Medulla oblongata (tissue), 1 donor: ENCODE data around the gene TBC1D20.
A peak's percentile ranks its signal among the peaks of the same experiment; 100 is the strongest.

Source experiments
- DNase-seq: peaks from one replicate; pipeline ENCODE4 v3.0.0-alpha.2; 2015; ENCODE audit errors: extremely low spot score

The TBC1D20 gene

DNA sequence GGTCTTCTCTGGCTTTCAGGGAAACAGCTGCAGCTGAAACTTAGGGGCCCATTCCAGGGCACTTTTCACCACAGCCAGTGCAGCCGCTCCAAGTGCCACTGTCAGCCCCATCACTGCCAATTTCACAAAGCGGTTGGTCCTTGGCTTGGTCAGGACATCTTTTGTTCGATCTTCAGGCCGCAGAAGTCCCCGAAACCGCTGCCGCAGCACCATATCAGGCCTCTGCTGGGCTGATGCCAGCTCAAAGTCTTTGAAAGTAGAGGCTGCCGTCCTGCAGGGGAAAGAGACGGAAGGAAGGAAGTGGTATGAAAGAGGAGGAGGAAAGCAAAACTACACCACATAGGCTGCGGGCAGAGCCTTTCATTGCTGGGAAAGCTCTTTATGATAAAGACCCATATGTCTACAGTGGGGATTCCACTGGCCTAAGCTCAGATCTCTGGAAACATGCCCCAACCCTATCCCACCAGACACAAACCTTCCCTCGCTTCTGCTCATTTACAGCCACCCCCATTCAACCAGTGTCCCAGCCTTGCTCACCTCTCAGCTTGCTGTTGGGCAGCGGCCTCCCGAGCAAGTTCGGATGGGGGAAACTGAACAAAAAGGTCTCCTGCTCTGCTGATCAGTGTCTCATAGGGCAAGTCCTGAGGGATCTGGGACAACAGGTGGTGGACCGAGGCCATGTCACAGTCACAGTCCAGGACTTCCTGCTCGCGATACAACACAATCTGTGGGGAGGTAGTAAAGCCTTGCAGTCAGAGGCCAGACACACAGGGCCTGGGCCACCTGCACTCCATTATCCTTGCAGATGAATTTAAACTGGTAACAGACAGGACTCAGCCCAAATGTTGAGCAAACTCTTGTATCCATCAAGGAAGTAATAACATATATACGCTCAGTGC is 23.5 kb downstream of the TBC1D20 start:
- peak; percentile 25 for DNase-seq

DNA sequence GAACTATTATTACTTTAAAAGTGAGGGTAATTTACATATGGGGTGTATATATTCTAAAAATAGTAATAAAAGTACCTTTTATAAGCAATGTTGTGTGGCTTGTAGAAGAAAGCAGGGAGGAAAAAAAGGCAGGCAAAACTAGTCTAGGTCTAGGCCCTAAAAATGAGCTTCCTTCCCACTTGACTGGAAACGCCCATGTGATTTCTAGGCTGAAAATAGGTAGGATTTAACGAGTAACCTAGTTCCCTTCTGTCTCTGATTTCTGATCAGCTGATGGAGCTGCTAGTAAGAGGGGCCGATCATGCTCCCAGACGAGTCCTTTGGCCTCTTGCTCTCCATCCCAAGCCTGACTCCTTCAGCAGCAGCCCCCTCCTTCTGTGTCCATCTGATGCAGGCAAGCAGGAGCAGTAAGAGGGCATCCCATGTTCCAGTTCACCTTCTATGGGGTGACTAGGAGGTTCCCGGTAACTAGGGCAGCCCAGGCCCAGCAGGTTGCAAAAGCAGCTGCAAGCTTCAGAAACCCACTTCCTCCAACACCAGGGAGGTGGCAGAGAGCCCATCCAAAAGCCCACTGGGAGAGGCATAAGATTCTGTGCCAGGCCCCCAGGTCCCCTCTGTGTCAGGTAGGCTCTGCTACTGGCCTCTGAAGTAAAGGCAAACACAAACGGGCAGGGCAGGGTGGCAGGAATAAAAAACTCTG is 24.4 kb downstream of the TBC1D20 start:
- no peak for DNase-seq

DNA sequence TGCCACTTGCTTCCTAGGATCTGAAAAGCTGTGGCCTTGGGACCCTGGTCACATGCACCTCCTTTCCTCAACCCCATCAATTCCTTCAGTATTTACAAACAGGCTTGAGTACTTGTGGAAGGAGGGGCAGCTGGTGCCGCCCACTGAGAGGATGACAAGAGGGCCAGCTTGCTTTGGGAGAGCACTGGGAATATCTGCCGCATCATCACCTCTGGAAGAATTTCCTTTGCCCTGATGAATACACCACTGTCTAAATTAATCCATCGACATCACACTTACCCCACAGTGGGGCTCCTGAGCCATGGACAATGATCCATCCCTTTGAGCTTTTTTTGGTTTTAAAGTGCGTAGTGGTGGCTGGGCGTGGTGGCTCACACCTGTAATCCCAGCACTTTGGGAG is 25.9 kb downstream of the TBC1D20 start:
- no peak for DNase-seq

- no peak for DNase-seq
Measured at GRCh38 chr20:435558-435957, 26.8 kb downstream of the TBC1D20 start.

DNA sequence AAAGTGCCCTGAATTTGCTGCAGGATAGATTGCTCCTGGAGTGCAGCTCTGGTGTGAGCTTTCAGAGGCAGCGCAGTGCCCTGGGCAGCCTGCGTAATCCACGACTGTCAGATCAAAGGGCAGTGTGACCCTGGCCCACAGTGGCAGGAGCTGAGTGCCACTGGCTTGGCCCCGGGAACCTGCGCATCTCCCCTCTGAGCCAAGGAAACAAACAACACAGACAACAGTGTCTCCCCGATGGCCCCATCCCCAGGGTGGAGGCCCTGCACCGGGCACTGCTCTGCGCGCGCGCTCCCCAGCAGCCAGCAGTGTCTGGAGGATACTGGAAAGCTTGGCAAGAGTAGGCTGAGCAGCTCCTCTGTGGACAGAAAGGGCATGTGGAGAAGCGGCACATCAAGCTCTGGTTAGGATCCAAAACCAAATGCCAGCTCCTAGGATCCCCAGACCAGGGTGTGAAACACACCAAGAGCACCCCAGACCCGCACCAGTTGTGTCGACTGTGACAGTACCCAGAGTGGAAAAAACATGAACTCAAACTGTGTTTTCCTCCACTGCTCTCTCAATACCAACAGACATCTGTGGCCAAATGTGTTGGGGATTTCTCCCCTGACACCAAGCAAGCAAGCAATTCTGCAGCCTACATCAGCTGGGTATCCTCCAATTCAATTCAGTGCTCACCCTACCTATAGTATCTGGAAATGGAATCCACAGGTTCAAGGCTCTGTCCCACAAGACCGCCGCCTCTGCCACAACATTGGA is 27.5 kb downstream of the TBC1D20 start:
- no peak for DNase-seq

- no peak for DNase-seq
Measured at GRCh38 chr20:434221-434620, 28.1 kb downstream of the TBC1D20 start.

GRCh38 chr20:433300-433975 is 28.9 kb downstream of the TBC1D20 start:
- DNase-seq: no peak

GRCh38 chr20:432677-433299 is 29.5 kb downstream of the TBC1D20 start:
- DNase-seq: no peak

DNA sequence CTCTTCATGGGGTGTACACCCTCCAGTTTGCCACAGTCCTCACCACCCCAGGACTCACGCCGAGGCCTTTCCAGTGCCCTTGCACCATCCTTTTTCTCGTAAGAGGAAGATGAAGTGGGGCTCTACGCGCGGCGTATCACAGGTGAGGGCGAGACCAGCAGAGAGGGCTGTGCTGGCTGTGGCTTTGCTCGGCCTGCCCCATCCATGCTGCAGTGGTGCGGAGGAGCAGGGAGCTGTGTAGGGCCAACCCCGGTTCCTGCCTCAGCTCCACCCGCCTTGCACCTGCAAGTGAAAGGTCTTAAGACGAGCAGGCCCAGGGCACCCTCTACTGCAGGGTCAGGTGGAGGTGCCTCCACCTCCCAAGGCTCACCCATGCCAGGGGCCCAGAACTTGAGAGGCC is 30.1 kb downstream of the TBC1D20 start:
- DNase-seq: no peak

- DNase-seq: peak; percentile 89
Measured at GRCh38 chr20:431012-431904, 31.1 kb downstream of the TBC1D20 start.

DNA sequence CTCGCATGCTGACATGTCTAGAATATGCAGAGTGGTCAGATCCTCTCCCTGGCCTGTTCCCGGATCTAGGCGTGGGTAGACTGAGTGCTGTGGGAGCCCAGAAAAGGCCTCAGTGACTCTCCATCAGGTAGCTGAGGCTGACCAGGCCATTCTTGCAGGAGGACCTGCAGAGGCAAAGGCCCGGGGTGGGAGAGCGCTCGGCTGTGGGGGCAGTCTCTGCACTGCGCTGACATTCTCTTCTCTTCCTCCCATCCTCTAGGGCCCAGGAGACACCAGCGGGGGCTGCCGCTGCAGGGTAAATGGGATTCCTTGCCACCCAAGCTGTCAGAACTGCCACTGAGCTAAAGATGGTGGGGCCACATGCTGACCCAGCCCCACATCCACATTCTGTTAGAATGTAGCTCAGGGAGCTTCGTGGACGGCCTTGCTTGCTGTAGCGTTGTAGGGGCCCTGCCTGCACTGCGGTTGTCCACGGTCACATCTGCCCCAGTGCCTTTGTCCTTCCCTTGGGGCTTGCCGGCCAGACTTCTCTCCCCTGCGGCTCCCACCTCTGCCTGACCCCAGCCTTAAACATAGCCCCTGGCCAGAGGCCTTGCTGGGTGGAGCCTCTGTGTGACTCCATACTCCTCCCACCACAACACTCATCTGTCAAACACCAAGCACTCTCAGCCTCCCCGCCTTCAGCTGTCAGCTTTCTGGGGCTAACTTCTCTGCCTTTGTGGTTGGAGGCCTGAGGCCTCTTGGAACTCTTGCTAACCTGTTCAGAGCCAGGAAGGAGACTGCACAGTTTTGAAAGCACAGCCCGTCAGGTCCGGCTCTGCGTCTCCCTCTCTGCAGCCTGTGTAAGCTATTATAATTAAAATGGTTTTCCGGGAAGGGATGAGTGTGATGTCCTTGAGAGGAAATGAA is 32.0 kb downstream of the TBC1D20 start:
- DNase-seq: no peak

- no peak for DNase-seq
Measured at GRCh38 chr20:428658-429200, 33.6 kb downstream of the TBC1D20 start.

DNA sequence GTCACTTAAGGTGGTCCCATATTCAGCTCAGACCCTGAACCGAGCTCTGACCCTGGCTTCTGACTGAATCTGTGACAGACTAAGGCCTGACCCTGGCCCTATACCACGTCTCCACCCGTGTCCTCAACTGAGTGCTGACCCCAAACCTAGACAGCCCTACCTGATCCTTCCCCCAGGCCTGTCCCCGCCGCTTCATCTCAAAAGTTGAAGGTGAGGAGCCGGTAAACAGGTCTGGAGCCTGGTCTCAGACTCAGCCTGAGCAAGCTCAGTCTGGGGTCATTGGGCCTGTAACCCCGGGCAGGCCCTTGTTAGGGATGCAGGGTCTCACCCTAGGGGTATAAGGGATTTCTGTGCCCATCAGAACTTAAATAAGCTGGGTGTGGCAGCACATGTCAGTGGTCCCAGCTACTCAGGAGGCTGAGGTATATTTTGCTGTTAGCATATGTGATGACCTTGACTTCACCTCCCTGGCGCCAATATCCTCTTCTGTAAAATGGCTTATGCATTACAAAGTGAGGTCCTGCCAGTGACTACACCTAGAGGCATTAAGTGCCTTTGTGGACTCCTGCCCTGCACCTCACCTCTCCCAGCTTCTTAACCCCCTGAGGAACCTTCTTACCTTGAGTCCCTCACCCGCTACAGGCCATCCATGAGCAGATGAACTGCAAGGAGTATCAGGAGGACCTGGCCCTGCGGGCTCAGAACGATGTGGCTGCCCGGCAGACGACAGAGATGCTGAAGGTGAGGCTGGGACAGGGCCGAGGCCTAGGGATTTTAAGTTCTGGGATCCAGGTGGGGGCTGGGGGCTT is 34.3 kb downstream of the TBC1D20 start:
- DNase-seq: no peak

- DNase-seq: no peak
Measured at GRCh38 chr20:427401-427800, 34.9 kb downstream of the TBC1D20 start.

- no peak for DNase-seq
Measured at GRCh38 chr20:426566-426965, 35.8 kb downstream of the TBC1D20 start.

GRCh38 chr20:421685-422250 is 40.6 kb downstream of the TBC1D20 start:
- DNase-seq: no peak

DNA sequence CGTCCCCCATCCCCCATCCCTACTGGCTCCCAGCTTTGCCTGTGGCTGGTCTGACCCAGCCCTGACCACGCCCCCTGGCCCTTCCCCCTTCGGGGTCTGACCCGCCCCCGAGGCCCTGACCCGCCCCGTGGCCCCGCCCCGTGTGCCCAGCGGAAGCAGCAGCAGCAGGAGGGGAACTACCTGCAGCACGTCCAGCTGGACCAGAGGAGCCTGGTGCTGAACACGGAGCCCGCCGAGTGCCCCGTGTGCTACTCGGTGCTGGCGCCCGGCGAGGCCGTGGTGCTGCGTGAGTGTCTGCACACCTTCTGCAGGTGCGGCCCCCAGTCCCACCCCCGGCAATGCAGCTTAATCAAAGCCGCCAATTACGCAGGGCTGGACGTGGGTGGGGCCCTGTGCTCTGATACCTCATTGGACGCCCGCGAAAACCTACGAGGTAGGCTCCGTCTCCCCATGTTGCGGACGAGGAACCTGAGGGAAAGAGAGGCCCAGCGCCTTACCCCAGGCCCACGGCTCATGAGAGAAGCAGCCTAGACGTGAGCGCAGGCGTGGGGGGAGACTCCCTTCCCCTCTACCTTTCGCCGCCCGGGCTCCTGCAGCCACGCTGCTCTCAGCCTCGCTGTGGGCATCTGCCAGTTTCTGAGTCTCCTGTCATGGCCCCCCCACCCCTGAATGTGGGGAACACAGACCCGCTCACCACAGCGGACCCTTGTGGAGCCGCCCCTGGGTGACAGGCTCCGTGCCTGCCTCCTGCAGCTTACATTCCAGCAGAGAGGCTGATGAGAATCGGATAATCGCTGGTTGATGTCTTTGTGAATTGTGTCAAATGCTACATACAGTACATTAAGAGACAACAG is 41.4 kb downstream of the TBC1D20 start:
- DNase-seq: no peak
